ENCODE measurements around the gene PRRG3. TPM values are rescaled to one million over a fixed set of nuclear protein-coding genes. Genes with fewer than 3 reads are reported as not detected.

PRRG3 gene
- not detected for total RNA-seq
- 0.02 TPM for total RNA-seq (2013)
- total RNA-seq: 0 reads per million in 29 experiments

DNA sequence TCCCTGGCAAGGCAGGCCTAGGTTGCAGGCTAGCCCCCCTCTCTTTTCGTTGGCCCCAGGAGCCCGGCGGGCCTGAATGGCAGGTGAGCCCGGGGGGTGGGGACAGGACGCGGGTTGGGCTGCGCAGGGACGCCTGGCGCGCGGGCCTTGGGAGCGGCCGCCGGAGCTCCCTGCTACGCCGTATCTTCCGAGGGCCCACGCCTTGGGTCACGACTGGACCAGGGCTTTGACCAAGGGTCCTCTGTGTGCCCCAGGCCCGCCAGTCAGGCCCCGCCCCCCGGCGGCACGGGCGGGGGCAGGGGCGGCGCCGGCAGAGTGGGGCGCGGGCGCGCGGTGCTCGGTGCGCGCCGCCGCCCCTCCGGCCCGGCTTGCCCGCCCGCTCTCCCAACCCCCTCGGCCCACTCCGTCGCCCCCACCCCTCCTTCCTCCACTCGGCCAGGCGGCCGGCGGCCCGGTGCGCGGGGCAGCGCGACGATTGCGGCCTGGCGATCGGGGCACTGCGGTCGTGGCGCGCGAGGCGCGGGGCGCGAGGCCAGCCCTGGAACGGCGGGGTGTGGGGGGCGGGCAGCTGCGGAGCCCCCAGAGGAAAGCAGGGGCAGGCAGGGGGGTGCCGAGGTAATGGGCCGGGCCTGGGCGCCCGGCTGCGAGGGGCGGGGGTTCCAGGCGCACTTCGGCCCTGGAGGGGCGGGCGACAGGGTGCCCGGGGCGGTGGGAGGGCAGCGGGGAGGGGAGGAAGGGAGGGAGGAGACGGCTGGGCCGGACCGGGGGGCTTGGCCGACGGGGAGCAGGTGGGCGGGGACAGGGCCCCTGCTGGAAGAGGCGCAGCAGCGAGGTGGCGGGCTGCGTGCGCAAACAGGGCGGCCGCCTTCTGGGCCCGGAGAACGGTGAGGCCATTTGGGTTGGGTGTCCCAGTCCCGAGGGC is at the start of gene PRRG3:
Gene PRRG3, plus strand, starts transcription at position 798 of the 922 bp plus-strand sequence. CDS start 3,357 bp downstream, outside the sequence.
- no peak for ATAC-seq (replicated peaks in 1 of 4)
- H3K27ac Mint-ChIP-seq: no peak within 1 kb of the TSS
- 13% methylated on average over 35 of the region's 100 CpGs for WGBS (ENCODE audit: insufficient coverage)

DNA sequence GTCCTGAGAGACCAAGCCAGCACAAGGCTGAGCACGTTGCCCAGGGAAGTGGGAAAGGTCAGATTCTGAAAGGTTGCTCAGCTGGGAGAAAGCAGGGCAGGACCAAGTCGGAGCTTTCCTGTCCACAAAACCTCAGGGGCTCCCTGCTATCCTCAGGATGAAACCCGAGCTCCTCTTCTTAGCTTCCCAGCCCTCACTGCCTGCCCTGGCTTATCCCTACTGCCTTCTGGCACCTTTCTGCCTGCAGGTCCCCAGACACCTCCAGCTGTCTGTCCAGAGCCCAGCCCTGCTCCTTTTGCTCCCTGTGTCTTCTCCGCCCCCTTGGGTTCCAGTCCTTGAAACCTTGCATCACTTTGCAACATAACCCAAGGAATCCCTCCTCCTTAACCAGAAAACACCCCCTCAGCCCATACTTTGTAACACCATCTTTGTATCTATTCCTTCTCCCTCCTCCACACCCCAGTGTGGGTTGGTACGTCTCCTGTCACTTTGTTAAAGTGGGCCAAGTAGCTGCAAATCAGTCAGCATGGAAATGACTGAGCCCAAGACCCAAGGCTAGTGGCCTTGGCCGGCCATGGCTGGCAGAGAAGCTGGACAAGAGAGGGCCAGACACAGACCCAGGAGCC is 20.0 kb upstream of the PRRG3 start:
- H3K9me3 Mint-ChIP-seq: no peaks in the 10 kb centered on the region
- no peaks in the 10 kb centered on the region for H3K36me3 Mint-ChIP-seq
- H3K27ac ChIP-seq (ENCODE audit: low read length): no peak overlapping the region
- no peaks in the 10 kb centered on the region for H3K36me3 ChIP-seq (ENCODE audit: control insufficient read depth in 2 of 2, extremely low read depth in 1 of 2, insufficient read depth in 1 of 2, low read length in 1 of 2)
- no peak overlapping the region for H3K27ac Mint-ChIP-seq
- CTCF ChIA-PET: no interaction called here
- no peaks in the 10 kb centered on the region for H3K4me1 Mint-ChIP-seq
- no peaks in the 10 kb centered on the region for H3K4me1 ChIP-seq (ENCODE audit: control insufficient read depth in 1 of 2, extremely low read depth in 1 of 2, insufficient read depth in 2 of 2, low read length in 2 of 2)
- H3K27me3 ChIP-seq (replicated peaks in 1 of 2; ENCODE audit: control insufficient read depth in 2 of 2, extremely low read depth in 1 of 2, insufficient read depth in 2 of 2, low read length in 1 of 2): no peaks in the 10 kb centered on the region
- no peak for ATAC-seq (replicated peaks in 1 of 4)
- no peak overlapping the region for H3K4me3 ChIP-seq (ENCODE audit: control insufficient read depth in 1 of 2, extremely low read depth in 1 of 2, low read length in 1 of 2)
- POLR2A ChIA-PET: no interaction called here
- H3K9me3 ChIP-seq: no peaks in the 10 kb centered on the region
- peaks cover 2 to 38% of the 10 kb centered on the region in 2 donors for H3K27me3 Mint-ChIP-seq
- 100% methylated on average over 1 of the region's 6 CpGs for WGBS (ENCODE audit: insufficient coverage)
- H3K4me3 Mint-ChIP-seq: no peak overlapping the region
- DNase-seq: no peak

More for the DNA sequence above, at the start of gene PRRG3:
- Histone ChIP-seq H3K9me3 (no peaks in the 10 kb centered on the region), H3K4me1 (ENCODE audit: control insufficient read depth in 1 of 2, extremely low read depth in 1 of 2, insufficient read depth in 2 of 2, low read length in 2 of 2) (no peaks in the 10 kb centered on the region), H3K27ac (ENCODE audit: low read length) (no peak within 1 kb of the TSS), H3K36me3 (ENCODE audit: control insufficient read depth in 2 of 2, extremely low read depth in 1 of 2, insufficient read depth in 1 of 2, low read length in 1 of 2) (no peaks in the 10 kb centered on the region), H3K4me3 (ENCODE audit: control insufficient read depth in 1 of 2, extremely low read depth in 1 of 2, low read length in 1 of 2) (no peak within 1 kb of the TSS), H3K27me3 (replicated peaks in 1 of 2; ENCODE audit: control insufficient read depth in 2 of 2, extremely low read depth in 1 of 2, insufficient read depth in 2 of 2, low read length in 1 of 2) (peaks cover 0 to 7% of the 10 kb centered on the region in 2 experiments)
- Mint-ChIP-seq H3K4me1 (no peaks in the 10 kb centered on the region), H3K9me3 (no peaks in the 10 kb centered on the region), H3K36me3 (no peaks in the 10 kb centered on the region), H3K4me3 (no peak within 1 kb of the TSS), H3K27me3 (peaks cover 15 to 31% of the 10 kb centered on the region in 2 donors)
- DNase-seq: no peak
- ChIA-PET POLR2A (no interaction called here), CTCF (no interaction called here)

- Mint-ChIP-seq H3K36me3 (no peaks in the 10 kb centered on the region), H3K9me3 (no peaks in the 10 kb centered on the region), H3K27ac (no peak overlapping the region), H3K4me3 (no peak overlapping the region), H3K4me1 (no peaks in the 10 kb centered on the region), H3K27me3 (peaks cover 1 to 42% of the 10 kb centered on the region in 2 donors)
- no peaks in the 10 kb centered on the region for H3K4me1 ChIP-seq (ENCODE audit: control insufficient read depth in 1 of 2, extremely low read depth in 1 of 2, insufficient read depth in 2 of 2, low read length in 2 of 2)
- H3K4me3 ChIP-seq (ENCODE audit: control insufficient read depth in 1 of 2, extremely low read depth in 1 of 2, low read length in 1 of 2): no peak overlapping the region
- 100% methylated on average over 1 of the region's 4 CpGs for WGBS (ENCODE audit: insufficient coverage)
- no peaks in the 10 kb centered on the region for H3K9me3 ChIP-seq
- no peaks in the 10 kb centered on the region for H3K36me3 ChIP-seq (ENCODE audit: control insufficient read depth in 2 of 2, extremely low read depth in 1 of 2, insufficient read depth in 1 of 2, low read length in 1 of 2)
- ATAC-seq (replicated peaks in 1 of 4): no peak
- POLR2A ChIA-PET: no interaction called here
- no peak for DNase-seq
- CTCF ChIA-PET: no interaction called here
- H3K27ac ChIP-seq (ENCODE audit: low read length): no peak overlapping the region
- no peaks in the 10 kb centered on the region for H3K27me3 ChIP-seq (replicated peaks in 1 of 2; ENCODE audit: control insufficient read depth in 2 of 2, extremely low read depth in 1 of 2, insufficient read depth in 2 of 2, low read length in 1 of 2)
Measured at GRCh38 chrX:151676196-151676595, 19.1 kb upstream of the PRRG3 start.

- Mint-ChIP-seq H3K4me1 (peaks cover 0 to 3% (median 0%) of the 10 kb centered on the region in 3 donors), H3K27ac (no peak overlapping the region), H3K27me3 (peaks cover 15 to 48% of the 10 kb centered on the region in 2 donors), H3K36me3 (no peaks in the 10 kb centered on the region), H3K9me3 (no peaks in the 10 kb centered on the region), H3K4me3 (no peak overlapping the region)
- Histone ChIP-seq H3K4me1 (ENCODE audit: control insufficient read depth in 1 of 2, extremely low read depth in 1 of 2, insufficient read depth in 2 of 2, low read length in 2 of 2) (no peaks in the 10 kb centered on the region), H3K27me3 (replicated peaks in 1 of 2; ENCODE audit: control insufficient read depth in 2 of 2, extremely low read depth in 1 of 2, insufficient read depth in 2 of 2, low read length in 1 of 2) (no peaks in the 10 kb centered on the region), H3K36me3 (ENCODE audit: control insufficient read depth in 2 of 2, extremely low read depth in 1 of 2, insufficient read depth in 1 of 2, low read length in 1 of 2) (no peaks in the 10 kb centered on the region), H3K4me3 (ENCODE audit: control insufficient read depth in 1 of 2, extremely low read depth in 1 of 2, low read length in 1 of 2) (no peak overlapping the region), H3K27ac (ENCODE audit: low read length) (no peak overlapping the region), H3K9me3 (no peaks in the 10 kb centered on the region)
- ChIA-PET POLR2A (no interaction called here), CTCF (interaction anchor here in 1 of 2 donors (0.6 kb wide), 1 partner anchor 1191 kb away, joined by 4 read pairs; no protein-coding TSS in a partner anchor)
- 60% methylated on average over 1 of the region's 5 CpGs for WGBS (ENCODE audit: insufficient coverage)
- ATAC-seq (replicated peaks in 1 of 4) (no peak), DNase-seq (no peak)
Measured at GRCh38 chrX:151679798-151680402, 15.4 kb upstream of the PRRG3 start.

- Histone ChIP-seq H3K36me3 (ENCODE audit: control insufficient read depth in 2 of 2, extremely low read depth in 1 of 2, insufficient read depth in 1 of 2, low read length in 1 of 2) (no peaks in the 10 kb centered on the region), H3K9me3 (no peaks in the 10 kb centered on the region), H3K4me1 (ENCODE audit: control insufficient read depth in 1 of 2, extremely low read depth in 1 of 2, insufficient read depth in 2 of 2, low read length in 2 of 2) (no peaks in the 10 kb centered on the region), H3K27me3 (replicated peaks in 1 of 2; ENCODE audit: control insufficient read depth in 2 of 2, extremely low read depth in 1 of 2, insufficient read depth in 2 of 2, low read length in 1 of 2) (no peaks in the 10 kb centered on the region), H3K27ac (ENCODE audit: low read length) (no peak overlapping the region), H3K4me3 (ENCODE audit: control insufficient read depth in 1 of 2, extremely low read depth in 1 of 2, low read length in 1 of 2) (no peak overlapping the region)
- ChIA-PET POLR2A (no interaction called here), CTCF (interaction anchor here (0.6 to 1.2 kb wide), 3 partner anchors 529 to 1192 kb away, joined by 3 to 4 read pairs (median 3); no protein-coding TSS in a partner anchor)
- H3K27ac Mint-ChIP-seq: no peak overlapping the region
- H3K9me3 Mint-ChIP-seq: no peaks in the 10 kb centered on the region
- H3K36me3 Mint-ChIP-seq: no peaks in the 10 kb centered on the region
- DNase-seq (peak in 28 of 35 experiments; percentile 0 to 57 (median 27)), ATAC-seq (replicated peaks in 1 of 4) (no peak)
- H3K27me3 Mint-ChIP-seq: peaks cover 15 to 42% of the 10 kb centered on the region in 2 donors
- H3K4me1 Mint-ChIP-seq: peaks cover 0 to 3% (median 0%) of the 10 kb centered on the region in 3 donors
- WGBS (ENCODE audit: insufficient coverage): 31% methylated on average over 2 of the region's 4 CpGs
- H3K4me3 Mint-ChIP-seq: no peak overlapping the region
Measured at GRCh38 chrX:151680805-151681204, 14.5 kb upstream of the PRRG3 start.

DNA sequence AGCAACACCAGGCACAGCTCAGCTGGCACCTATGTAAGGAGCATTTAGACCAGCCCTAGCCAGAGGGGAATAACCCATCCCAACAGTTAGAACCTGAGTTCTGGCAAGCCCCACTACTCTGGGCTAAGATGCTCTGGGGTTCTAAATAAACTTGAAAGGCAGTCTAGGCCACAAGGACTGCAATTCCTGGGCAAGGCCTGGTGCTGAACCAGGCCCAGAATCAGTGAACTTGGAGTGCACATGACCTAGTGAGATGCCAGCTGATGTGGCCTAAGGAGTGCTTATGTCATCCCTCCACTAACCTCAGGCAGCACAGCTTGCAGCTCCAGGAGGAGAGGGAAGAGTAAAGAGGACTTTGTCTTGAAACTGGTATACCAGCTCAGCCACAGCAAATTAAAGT is 7.6 kb upstream of the PRRG3 start:
- peaks cover 0 to 3% (median 0%) of the 10 kb centered on the region in 3 donors for H3K4me1 Mint-ChIP-seq
- no peak overlapping the region for H3K4me3 Mint-ChIP-seq
- no peaks in the 10 kb centered on the region for H3K9me3 Mint-ChIP-seq
- no peak overlapping the region for H3K27ac Mint-ChIP-seq
- CTCF ChIA-PET: no interaction called here
- H3K4me3 ChIP-seq (ENCODE audit: control insufficient read depth in 1 of 2, extremely low read depth in 1 of 2, low read length in 1 of 2): no peak overlapping the region
- no peak for ATAC-seq (replicated peaks in 1 of 4)
- no peaks in the 10 kb centered on the region for H3K27me3 ChIP-seq (replicated peaks in 1 of 2; ENCODE audit: control insufficient read depth in 2 of 2, extremely low read depth in 1 of 2, insufficient read depth in 2 of 2, low read length in 1 of 2)
- H3K27me3 Mint-ChIP-seq: peaks cover 5 to 9% of the 10 kb centered on the region in 2 donors
- H3K27ac ChIP-seq (ENCODE audit: low read length): no peak overlapping the region
- H3K4me1 ChIP-seq (ENCODE audit: control insufficient read depth in 1 of 2, extremely low read depth in 1 of 2, insufficient read depth in 2 of 2, low read length in 2 of 2): no peaks in the 10 kb centered on the region
- H3K36me3 Mint-ChIP-seq: no peaks in the 10 kb centered on the region
- H3K9me3 ChIP-seq: no peaks in the 10 kb centered on the region
- DNase-seq: no peak
- POLR2A ChIA-PET: no interaction called here
- no peaks in the 10 kb centered on the region for H3K36me3 ChIP-seq (ENCODE audit: control insufficient read depth in 2 of 2, extremely low read depth in 1 of 2, insufficient read depth in 1 of 2, low read length in 1 of 2)
